Trophoblast cell (in vitro differentiated cells and primary cell): Measurements from ENCODE around the gene WT1.

ENCODE experiments used
- DNase-seq, 2 donors: peaks; one replicate each; pipeline ENCODE4 v3.0.0-alpha.2; 2016
- H2AFZ ChIP-seq: 2 replicates; pipeline ENCODE4 v1.6.1; 2013; ENCODE audit warnings: low read length, moderate library complexity, mild to moderate bottlenecking; ENCODE audit not compliant: insufficient read depth, poor library complexity
- H2AK5ac ChIP-seq: 2 replicates; pipeline ENCODE4 v1.6.1; 2013; ENCODE audit warnings: mild to moderate bottlenecking, low read length
- H2BK120ac ChIP-seq: 2 replicates; pipeline ENCODE4 v1.6.1; 2013; ENCODE audit warnings: low read length, mild to moderate bottlenecking, moderate library complexity; ENCODE audit not compliant: insufficient read depth, poor library complexity
- H2BK12ac ChIP-seq: 2 replicates; pipeline ENCODE4 v1.6.1; 2013; ENCODE audit warnings: mild to moderate bottlenecking, low read length, moderate library complexity
- H2BK5ac ChIP-seq: 2 replicates; pipeline ENCODE4 v1.6.1; 2013; ENCODE audit warnings: low read length, low read depth, moderate library complexity, mild to moderate bottlenecking; ENCODE audit not compliant: poor library complexity
- H3K14ac ChIP-seq: 2 replicates; pipeline ENCODE4 v1.6.1; 2013; ENCODE audit warnings: mild to moderate bottlenecking, low read length
- H3K18ac ChIP-seq: 2 replicates; pipeline ENCODE4 v1.6.1; 2013; ENCODE audit warnings: mild to moderate bottlenecking, low read length
- H3K23ac ChIP-seq: 2 replicates; pipeline ENCODE4 v1.6.1; 2013; ENCODE audit warnings: low read length
- H3K27ac ChIP-seq: 2 replicates; pipeline ENCODE4 v1.5.1; 2013; ENCODE audit warnings: low read depth, mild to moderate bottlenecking, inconsistent platforms, low read length, moderate library complexity
- H3K27me3 ChIP-seq: 2 replicates; pipeline ENCODE4 v1.6.1; 2013; ENCODE audit warnings: inconsistent platforms, mild to moderate bottlenecking, low read length, moderate library complexity; ENCODE audit not compliant: insufficient read depth
- H3K36me3 ChIP-seq, 2 experiments: 1 replicate in 1 of 2; 2 replicates in 1 of 2; pipeline ENCODE4 v1.6.1; 2013; ENCODE audit warnings: low read length in 2 of 2, mild to moderate bottlenecking in 2 of 2, moderate library complexity in 1 of 2; ENCODE audit not compliant: insufficient read depth in 2 of 2, control insufficient read depth in 1 of 2
- H3K4ac ChIP-seq: 2 replicates; pipeline ENCODE4 v1.6.1; 2013; ENCODE audit warnings: low read depth, mild to moderate bottlenecking, low read length, moderate library complexity
- H3K4me1 ChIP-seq, 2 experiments: 1 replicate in 1 of 2; 2 replicates in 1 of 2; pipeline ENCODE4 v1.6.1; 2013; ENCODE audit warnings: low read length in 2 of 2, mild to moderate bottlenecking in 2 of 2, moderate library complexity in 1 of 2; ENCODE audit not compliant: insufficient read depth in 2 of 2, control insufficient read depth in 1 of 2
- H3K4me2 ChIP-seq: 2 replicates; pipeline ENCODE4 v1.6.1; 2013; ENCODE audit warnings: inconsistent platforms, mild to moderate bottlenecking, low read length, moderate library complexity
- H3K4me3 ChIP-seq: 2 replicates; pipeline ENCODE4 v1.5.1; 2013; ENCODE audit warnings: mild to moderate bottlenecking, low read depth, low read length, inconsistent platforms
- H3K79me1 ChIP-seq: one replicate; pipeline ENCODE4 v1.6.1; 2013; ENCODE audit warnings: low read length
- H3K79me2 ChIP-seq: 2 replicates; pipeline ENCODE4 v1.6.1; 2013; ENCODE audit warnings: low read length, mild to moderate bottlenecking; ENCODE audit not compliant: control insufficient read depth, insufficient read depth, poor library complexity
- H3K9ac ChIP-seq: 2 replicates; pipeline ENCODE4 v1.6.1; 2013; ENCODE audit warnings: mild to moderate bottlenecking, low read length
- H3K9me3 ChIP-seq: 2 replicates; pipeline ENCODE4 v1.6.1; 2013; ENCODE audit warnings: low read depth, mild to moderate bottlenecking, control low read depth, inconsistent platforms, low read length; ENCODE audit not compliant: insufficient read depth
- H4K12ac ChIP-seq: 2 replicates; pipeline ENCODE4 v1.6.1; 2013; ENCODE audit warnings: low read depth, mild to moderate bottlenecking, low read length, moderate library complexity
- H4K8ac ChIP-seq: 2 replicates; pipeline ENCODE4 v1.6.1; 2013; ENCODE audit warnings: low read depth, mild to moderate bottlenecking, low read length, moderate library complexity
- H4K91ac ChIP-seq: one replicate; pipeline ENCODE4 v1.6.1; 2013; ENCODE audit warnings: low read depth, mild to moderate bottlenecking, low read length, moderate library complexity
- WGBS: extraction: QIAGEN DNeasy Blood & Tissue Kit; methylation state at CpG from one replicate; pipeline ENCODE4 v1.1.7; 2013; ENCODE audit warnings: missing lambda C conversion rate; ENCODE audit not compliant: insufficient read length, insufficient coverage; ENCODE audit errors: extremely low coverage; 5-methylcytosine and 5-hydroxymethylcytosine counted together

The WT1 gene

GRCh38 chr11:32426819-32427615 lies 8.3 kb downstream of the WT1 start:
- Histone ChIP-seq H3K36me3 (no peaks in the 10 kb centered on the region), H2AK5ac (no peak overlapping the region), H2AFZ (no peak overlapping the region), H3K27me3 (peaks cover 51% of the 10 kb centered on the region), H3K4me2 (peak overlapping the region; percentile 62), H2BK5ac (no peak overlapping the region), H3K18ac (no peak overlapping the region), H3K4me1 (peaks cover 19 to 20% of the 10 kb centered on the region in 2 experiments), H4K91ac (no peak overlapping the region), H3K9me3 (peaks cover 3% of the 10 kb centered on the region), H2BK12ac (no peak overlapping the region), H3K79me1 (no peaks in the 10 kb centered on the region), H2BK120ac (no peak overlapping the region), H3K4me3 (peak overlapping the region; percentile 54), H3K14ac (no peak overlapping the region), H4K12ac (no peak overlapping the region), H3K4ac (no peak overlapping the region), H3K9ac (no peak overlapping the region), H3K79me2 (peaks cover 2% of the 10 kb centered on the region), H3K27ac (no peak overlapping the region), H4K8ac (no peak overlapping the region), H3K23ac (no peak overlapping the region)
- no CpG with 5 or more reads among the region's 59 CpGs for WGBS
- DNase-seq, result no peak

GRCh38 chr11:32426192-32426591 lies 9.1 kb downstream of the WT1 start:
- no peak for DNase-seq
- WGBS, result no CpG with 5 or more reads among the region's 12 CpGs
- no peak overlapping the region for H4K91ac ChIP-seq

GRCh38 chr11:32425761-32426160 lies 9.6 kb downstream of the WT1 start:
- H4K8ac ChIP-seq, result no peak overlapping the region
- H2BK12ac ChIP-seq, result no peak overlapping the region
- no peaks in the 10 kb centered on the region for H3K79me1 ChIP-seq
- H3K27me3 ChIP-seq, result peaks cover 43% of the 10 kb centered on the region
- no peak overlapping the region for H3K23ac ChIP-seq
- H3K14ac ChIP-seq, result no peak overlapping the region
- H4K12ac ChIP-seq, result no peak overlapping the region
- H3K18ac ChIP-seq, result no peak overlapping the region
- no peak overlapping the region for H2BK5ac ChIP-seq
- H2AFZ ChIP-seq, result no peak overlapping the region
- H3K36me3 ChIP-seq, result no peaks in the 10 kb centered on the region
- H3K27ac ChIP-seq, result no peak overlapping the region
- H3K9ac ChIP-seq, result no peak overlapping the region
- DNase-seq, result no peak
- no peak overlapping the region for H3K4ac ChIP-seq
- no peak overlapping the region for H4K91ac ChIP-seq
- no peak overlapping the region for H2BK120ac ChIP-seq
- peaks cover 2% of the 10 kb centered on the region for H3K79me2 ChIP-seq
- H3K9me3 ChIP-seq, result peaks cover 3% of the 10 kb centered on the region
- H2AK5ac ChIP-seq, result no peak overlapping the region
- WGBS, result no CpG with 5 or more reads among the region's 5 CpGs
- no peak overlapping the region for H3K4me2 ChIP-seq
- H3K4me3 ChIP-seq, result no peak overlapping the region
- peaks cover 18 to 21% of the 10 kb centered on the region in 2 experiments for H3K4me1 ChIP-seq

More at GRCh38 chr11:32426192-32426591, 9.1 kb downstream of the WT1 start:
- H3K18ac ChIP-seq, result no peak overlapping the region
- no peaks in the 10 kb centered on the region for H3K36me3 ChIP-seq
- no peak overlapping the region for H2BK12ac ChIP-seq
- H3K4me1 ChIP-seq, result peaks cover 19 to 21% of the 10 kb centered on the region in 2 experiments
- H3K23ac ChIP-seq, result no peak overlapping the region
- H4K8ac ChIP-seq, result no peak overlapping the region
- no peak overlapping the region for H3K27ac ChIP-seq
- no peak overlapping the region for H2BK120ac ChIP-seq
- H3K9me3 ChIP-seq, result peaks cover 3% of the 10 kb centered on the region
- H3K14ac ChIP-seq, result no peak overlapping the region
- H3K27me3 ChIP-seq, result peaks cover 47% of the 10 kb centered on the region
- H2BK5ac ChIP-seq, result no peak overlapping the region
- no peak overlapping the region for H3K4me3 ChIP-seq
- H4K12ac ChIP-seq, result no peak overlapping the region
- H3K4me2 ChIP-seq, result peak overlapping the region; percentile 62
- no peak overlapping the region for H3K9ac ChIP-seq
- H2AFZ ChIP-seq, result no peak overlapping the region
- no peak overlapping the region for H2AK5ac ChIP-seq
- no peak overlapping the region for H3K4ac ChIP-seq
- H3K79me1 ChIP-seq, result no peaks in the 10 kb centered on the region
- H3K79me2 ChIP-seq, result peaks cover 2% of the 10 kb centered on the region

- Histone ChIP-seq H3K36me3 (no peaks in the 10 kb centered on the region), H3K4ac (no peak overlapping the region), H3K4me2 (no peak overlapping the region), H3K9ac (no peak overlapping the region), H3K4me1 (peaks cover 11 to 16% of the 10 kb centered on the region in 2 experiments), H2AK5ac (no peak overlapping the region), H3K18ac (no peak overlapping the region), H2BK5ac (no peak overlapping the region), H3K4me3 (no peak overlapping the region), H3K79me2 (no peaks in the 10 kb centered on the region), H3K27ac (no peak overlapping the region), H2BK120ac (no peak overlapping the region), H3K14ac (no peak overlapping the region), H3K23ac (no peak overlapping the region), H2AFZ (no peak overlapping the region), H3K9me3 (no peaks in the 10 kb centered on the region), H4K12ac (no peak overlapping the region), H4K8ac (no peak overlapping the region), H4K91ac (no peak overlapping the region), H2BK12ac (no peak overlapping the region), H3K27me3 (peaks cover 17% of the 10 kb centered on the region), H3K79me1 (no peaks in the 10 kb centered on the region)
- DNase-seq, result no peak
- no CpG with 5 or more reads among the region's 3 CpGs for WGBS
Measured at GRCh38 chr11:32422545-32422944, 12.8 kb downstream of the WT1 start.
